ENCODE data around the gene ZNF524. TPM values are rescaled to one million over a fixed set of nuclear protein-coding genes. Genes with fewer than 3 reads are reported as not detected.

The ZNF524 gene
- total RNA-seq, 3 donors from 2014 or later (not counting 1 experiment from before 2014, with no cell fraction given): 9.2 to 12.6 (median 12.5) TPM

GRCh38 chr19:55552620-55553019 lies 47.5 kb upstream of the ZNF524 start:
- Mint-ChIP-seq H3K4me3 (no peak overlapping the region), H3K27me3 (ENCODE audit: low read depth in 2 of 2) (peaks cover 12 to 18% of the 10 kb centered on the region in 2 donors), H3K36me3 (no peaks in the 10 kb centered on the region), H3K4me1 (no peaks in the 10 kb centered on the region), H3K9me3 (no peaks in the 10 kb centered on the region), H3K27ac (no peak overlapping the region)
- Histone ChIP-seq H3K27ac (ENCODE audit: low read length) (no peak overlapping the region), H3K36me3 (ENCODE audit: control insufficient read depth, insufficient read depth, low read length) (no peaks in the 10 kb centered on the region), H3K4me1 (ENCODE audit: control insufficient read depth, insufficient read depth, low read length) (no peaks in the 10 kb centered on the region), H3K9me3 (ENCODE audit: control insufficient read depth, insufficient read depth, low read length) (no peaks in the 10 kb centered on the region), H3K27me3 (ENCODE audit: control insufficient read depth, insufficient read depth, low read length) (peaks cover 2% of the 10 kb centered on the region), H3K4me3 (ENCODE audit: low read length) (no peak overlapping the region)
- TF ChIP-seq CTCF (IDR thresholded peaks at IDR 0.05): no peak
- DNase-seq (no peak), ATAC-seq (no peak)
- WGBS (ENCODE audit: insufficient coverage): 85% methylated on average over 13 of the region's 13 CpGs
- intact Hi-C loops (cut with micrococcal nuclease): no loop called here

- Histone ChIP-seq H3K9me3 (ENCODE audit: control insufficient read depth, insufficient read depth, low read length) (no peaks in the 10 kb centered on the region), H3K27ac (ENCODE audit: low read length) (no peak overlapping the region), H3K36me3 (ENCODE audit: control insufficient read depth, insufficient read depth, low read length) (no peaks in the 10 kb centered on the region), H3K4me1 (ENCODE audit: control insufficient read depth, insufficient read depth, low read length) (no peaks in the 10 kb centered on the region), H3K4me3 (ENCODE audit: low read length) (no peak overlapping the region), H3K27me3 (ENCODE audit: control insufficient read depth, insufficient read depth, low read length) (peaks cover 2% of the 10 kb centered on the region)
- 80% methylated on average over 13 of the region's 13 CpGs for WGBS (ENCODE audit: insufficient coverage)
- H3K27ac Mint-ChIP-seq: no peak overlapping the region
- intact Hi-C loops (cut with micrococcal nuclease): no loop called here
- no peak overlapping the region for H3K4me3 Mint-ChIP-seq
- H3K9me3 Mint-ChIP-seq: no peaks in the 10 kb centered on the region
- no peak for ATAC-seq
- peaks cover 12 to 13% of the 10 kb centered on the region in 2 donors for H3K27me3 Mint-ChIP-seq (ENCODE audit: low read depth in 2 of 2)
- no peak for TF ChIP-seq CTCF (IDR thresholded peaks at IDR 0.05)
- no peaks in the 10 kb centered on the region for H3K36me3 Mint-ChIP-seq
- DNase-seq: no peak
- no peaks in the 10 kb centered on the region for H3K4me1 Mint-ChIP-seq
Measured at GRCh38 chr19:55553217-55554182, 46.6 kb upstream of the ZNF524 start.

GRCh38 chr19:55554302-55554701 lies 45.8 kb upstream of the ZNF524 start:
- H3K4me3 Mint-ChIP-seq: no peak overlapping the region
- H3K36me3 Mint-ChIP-seq: no peaks in the 10 kb centered on the region
- H3K9me3 Mint-ChIP-seq: no peaks in the 10 kb centered on the region
- no peak for TF ChIP-seq CTCF (IDR thresholded peaks at IDR 0.05)
- peaks cover 12 to 13% of the 10 kb centered on the region in 2 donors for H3K27me3 Mint-ChIP-seq (ENCODE audit: low read depth in 2 of 2)
- H3K27me3 ChIP-seq (ENCODE audit: control insufficient read depth, insufficient read depth, low read length): peaks cover 2% of the 10 kb centered on the region
- no peak overlapping the region for H3K27ac ChIP-seq (ENCODE audit: low read length)
- 94% methylated on average over 9 of the region's 9 CpGs for WGBS (ENCODE audit: insufficient coverage)
- DNase-seq: no peak
- H3K36me3 ChIP-seq (ENCODE audit: control insufficient read depth, insufficient read depth, low read length): no peaks in the 10 kb centered on the region
- no peak for ATAC-seq
- no peaks in the 10 kb centered on the region for H3K4me1 ChIP-seq (ENCODE audit: control insufficient read depth, insufficient read depth, low read length)
- no peak overlapping the region for H3K27ac Mint-ChIP-seq
- no peak overlapping the region for H3K4me3 ChIP-seq (ENCODE audit: low read length)
- H3K4me1 Mint-ChIP-seq: no peaks in the 10 kb centered on the region
- intact Hi-C loops (cut with micrococcal nuclease): no loop called here
- no peaks in the 10 kb centered on the region for H3K9me3 ChIP-seq (ENCODE audit: control insufficient read depth, insufficient read depth, low read length)
